Ramos (cell line): ENCODE data around the gene GPR31.

ENCODE experiments used
- in situ Hi-C: fragments of 300-500 bp; cut with MboI; formaldehyde crosslinking; loops from one replicate; pipeline ENCODE4 v1.14.3; 2022; ENCODE audit warnings: low sequenced_read_pairs; ENCODE audit not compliant: unreplicated experiment

GPR31 gene

DNA sequence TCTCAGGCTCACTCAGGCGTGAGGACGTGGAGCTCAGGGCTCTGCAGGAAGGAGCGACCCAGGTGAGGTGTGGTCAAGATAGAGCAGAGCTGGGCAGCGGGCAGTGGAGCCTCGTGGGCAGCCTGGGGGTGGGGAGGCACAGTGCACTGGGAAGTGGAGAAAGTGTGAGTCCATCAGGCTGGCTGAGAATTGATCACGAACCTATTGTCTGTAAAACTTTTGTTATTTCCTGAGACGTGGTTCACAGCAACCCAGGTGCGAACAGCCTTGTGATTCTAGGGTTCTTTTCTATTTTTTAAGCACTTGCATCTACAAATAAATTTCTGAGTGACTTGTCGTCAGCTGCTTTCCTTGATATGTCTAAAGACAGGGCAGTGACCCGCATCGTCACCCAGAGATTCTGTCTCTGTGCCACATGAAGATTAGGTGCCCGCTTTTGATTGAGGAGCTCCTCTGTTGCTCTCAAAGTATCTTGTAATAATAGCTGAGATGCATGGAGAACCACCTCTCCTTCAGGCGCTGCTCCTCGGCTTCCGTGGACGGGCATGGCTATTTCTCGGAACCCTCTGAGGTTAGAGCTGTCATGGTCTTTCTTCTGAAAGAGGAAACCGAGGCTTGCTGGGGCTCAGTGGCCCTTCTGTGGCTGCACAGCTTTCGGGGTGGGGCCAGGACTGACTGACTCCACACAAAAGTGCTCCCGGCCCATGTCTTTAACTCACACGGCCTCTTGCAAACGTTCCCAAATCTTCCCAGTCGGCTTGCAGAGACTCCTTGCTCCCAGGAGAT, 35.5 kb downstream of the GPR31 start:
- in situ Hi-C loops: no loop called here

DNA sequence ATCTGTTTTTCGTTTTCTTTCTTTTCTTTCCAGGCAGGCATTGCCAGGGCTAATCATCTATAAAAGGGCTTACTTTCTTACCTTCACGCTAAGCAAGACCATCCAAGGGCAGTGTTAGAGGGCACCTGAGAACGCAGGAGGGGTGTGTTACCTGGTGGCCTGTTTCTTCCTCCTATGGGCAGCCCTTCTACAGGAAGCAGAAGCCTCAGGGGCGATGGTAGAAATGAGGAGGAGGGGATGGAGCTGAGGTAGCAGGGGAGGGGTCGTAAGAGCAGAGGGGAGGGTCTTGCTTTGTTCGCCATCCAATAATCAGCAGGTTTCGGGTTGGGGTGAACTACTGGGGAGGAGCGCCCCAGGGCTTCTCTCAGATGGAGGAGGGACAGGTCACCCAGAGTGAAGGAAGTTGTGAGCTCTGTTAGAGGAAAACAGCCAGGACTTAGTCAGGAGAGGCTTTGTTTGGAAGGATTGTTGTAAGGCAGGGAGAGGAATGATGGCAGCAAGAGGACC, 36.4 kb downstream of the GPR31 start:
- in situ Hi-C loops: no loop called here

DNA sequence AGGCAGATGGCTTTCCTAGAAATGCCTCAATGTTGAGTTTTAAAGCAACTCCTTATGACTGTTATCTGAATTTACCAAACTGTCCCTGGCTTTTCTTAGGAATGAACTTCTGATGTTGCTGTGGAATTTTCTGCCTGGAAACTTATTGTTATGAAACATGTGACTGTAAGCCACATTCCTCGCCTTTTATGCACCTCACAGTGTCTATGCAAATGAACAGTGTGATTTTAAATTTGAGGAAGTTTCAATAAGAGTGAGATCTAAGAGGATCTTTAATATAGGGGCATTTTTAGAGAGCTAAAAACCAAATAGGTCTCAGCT, 37.2 kb downstream of the GPR31 start:
- in situ Hi-C loops: no loop called here

DNA sequence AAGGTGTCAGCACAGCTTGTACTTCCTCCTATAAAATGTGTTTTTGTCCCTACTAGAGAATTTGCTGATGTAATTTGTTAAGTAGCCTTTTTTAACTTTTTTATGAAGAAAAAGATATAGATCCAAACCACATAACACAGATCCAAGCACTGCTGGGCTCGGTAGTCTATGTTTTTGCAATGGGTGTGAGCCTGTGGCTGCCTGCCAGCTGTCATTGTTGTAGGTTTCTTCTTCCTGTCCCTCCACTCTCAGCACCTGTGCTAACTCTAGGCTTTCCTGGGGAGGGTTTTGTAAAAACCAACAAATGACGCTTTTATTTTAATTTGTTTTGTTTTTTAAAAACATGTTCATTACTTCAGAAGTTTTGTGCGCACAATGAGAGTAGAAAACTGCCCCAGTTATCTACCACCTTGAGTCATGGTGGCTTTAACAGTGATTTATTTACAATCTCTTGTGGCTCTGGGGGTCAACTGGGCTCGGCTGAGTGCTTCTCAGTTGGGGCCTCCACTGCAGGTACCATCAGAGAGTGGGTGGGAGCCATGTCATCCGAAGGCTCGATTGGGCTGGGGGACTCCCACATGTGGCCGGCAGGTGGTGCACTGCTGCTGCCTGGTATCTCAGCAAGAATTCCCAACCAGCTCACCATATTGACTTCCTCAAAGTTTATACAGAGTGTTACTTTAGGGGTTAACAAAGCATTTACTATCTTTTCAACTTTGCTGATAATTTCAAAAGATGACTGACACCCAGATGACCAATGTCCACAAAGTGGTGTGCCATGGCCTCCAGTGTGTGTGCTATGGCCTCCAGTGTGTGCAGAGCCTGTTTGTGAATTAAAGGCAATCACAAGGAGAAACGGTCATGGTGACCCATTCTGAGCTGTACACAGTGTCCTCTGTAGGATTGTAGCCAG, 37.9 kb downstream of the GPR31 start:
- in situ Hi-C loops: no loop called here

DNA sequence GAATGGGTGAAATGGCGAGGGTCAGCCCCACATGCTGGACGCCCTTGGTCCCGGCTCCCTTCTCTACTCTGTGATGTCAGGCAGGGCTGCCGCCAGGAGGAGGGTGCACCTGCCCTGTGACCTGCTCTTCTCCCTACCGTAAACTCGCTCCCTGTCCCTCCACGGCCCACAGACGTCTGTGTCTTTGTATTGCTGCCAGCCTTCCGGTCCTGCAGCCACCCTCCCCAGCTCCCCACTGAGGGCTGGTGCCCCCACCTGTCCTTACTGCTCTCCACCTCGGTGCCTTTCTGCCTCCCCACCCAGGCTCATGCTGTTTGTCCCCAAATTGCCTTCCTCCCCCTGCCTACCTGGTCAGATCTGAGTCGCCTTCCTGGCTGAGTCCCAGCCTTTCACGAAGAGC, 38.9 kb downstream of the GPR31 start:
- in situ Hi-C loops: no loop called here

DNA sequence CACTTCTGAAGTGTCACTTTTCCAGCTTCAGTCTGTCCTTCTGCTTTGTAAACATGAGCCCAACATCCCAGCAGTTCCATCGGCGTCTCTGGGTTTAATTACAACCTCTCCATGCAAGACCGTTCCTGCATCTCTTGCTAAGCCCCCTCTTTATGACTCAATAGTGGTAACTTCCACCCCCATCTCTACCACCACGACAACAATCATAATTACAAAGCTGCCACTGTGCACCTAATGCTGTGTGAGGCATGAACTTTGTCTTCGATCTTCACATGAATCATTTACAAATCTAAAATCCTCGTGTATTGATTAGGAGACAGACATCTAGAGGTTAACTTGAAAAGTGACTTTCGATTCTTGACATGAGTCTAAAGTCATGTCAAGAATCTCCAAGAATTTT, 39.8 kb downstream of the GPR31 start:
- in situ Hi-C loops: no loop called here

DNA sequence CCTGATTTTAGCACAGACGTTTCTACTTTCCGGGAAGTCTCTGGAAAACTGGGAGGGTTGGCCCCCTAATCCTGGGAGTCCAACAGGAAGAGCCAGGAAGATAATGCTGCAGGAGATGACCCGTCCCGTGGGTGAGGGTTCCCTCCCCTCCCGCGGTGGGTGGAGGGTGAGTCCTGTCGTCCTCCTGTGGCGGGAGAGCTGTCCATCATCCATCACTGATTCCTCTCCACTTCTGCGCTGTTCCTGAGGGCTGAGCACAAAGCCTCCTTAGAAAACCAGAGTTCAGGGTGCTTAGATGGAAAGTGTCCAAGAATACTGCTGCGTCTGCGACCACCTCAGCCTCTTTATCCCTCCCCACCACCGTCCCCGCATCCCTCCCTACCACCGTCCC, 40.9 kb downstream of the GPR31 start:
- in situ Hi-C loops: no loop called here

DNA sequence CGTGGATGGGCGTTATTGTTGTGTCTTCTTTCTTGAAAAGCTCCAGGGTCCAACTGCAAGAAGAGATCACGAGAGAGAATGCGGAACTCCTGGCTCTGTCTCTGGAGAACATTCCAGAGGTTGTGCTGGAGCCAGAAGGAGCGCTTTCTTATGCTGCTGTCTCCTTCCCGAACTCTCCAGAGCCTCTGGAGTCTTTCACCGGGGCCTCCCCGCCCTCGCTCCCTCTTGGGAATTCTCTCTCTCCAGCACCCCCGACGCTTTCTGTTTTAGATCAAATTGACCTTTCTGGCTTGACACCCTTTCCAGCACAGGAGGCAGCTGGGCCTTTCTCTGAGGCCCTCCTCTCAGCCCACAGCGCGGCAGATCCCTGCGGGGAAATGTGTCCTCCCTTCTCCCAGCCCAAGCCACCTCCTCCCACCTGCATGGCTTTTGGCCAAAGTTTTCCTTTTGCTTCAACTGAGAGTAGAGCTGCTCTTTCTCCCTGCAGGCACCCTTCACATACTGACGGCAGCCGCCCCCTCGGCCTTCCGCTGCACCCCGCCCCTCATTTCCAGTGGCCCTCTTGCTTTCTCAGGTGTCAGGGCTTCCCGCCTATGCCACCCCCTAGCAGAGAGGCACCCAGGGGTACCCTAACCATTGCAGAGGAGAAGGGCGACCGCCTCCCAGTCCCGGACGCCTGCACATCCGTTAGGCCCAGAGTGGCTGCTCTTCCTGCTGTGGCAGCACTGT, 41.5 kb downstream of the GPR31 start:
- in situ Hi-C loops: no loop called here

DNA sequence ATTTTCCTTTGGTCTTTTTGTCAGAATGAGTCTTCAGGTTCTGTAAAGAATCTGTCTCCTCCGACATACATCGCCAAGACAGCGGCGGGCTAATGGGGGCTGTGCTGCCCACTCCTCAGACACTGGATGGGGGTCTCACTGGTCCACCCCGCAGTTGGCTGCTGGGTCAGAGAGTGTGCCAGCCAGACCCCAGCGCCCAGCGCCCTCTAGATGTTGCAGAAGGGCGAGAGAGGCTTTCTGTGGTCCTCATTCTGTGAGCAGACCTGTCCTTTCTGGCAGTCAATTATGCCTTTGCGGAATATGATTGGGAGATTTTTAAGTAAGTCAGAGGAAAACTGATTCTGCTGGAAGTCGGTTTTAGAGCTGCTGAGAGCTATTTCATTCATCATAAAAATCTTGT, 42.7 kb downstream of the GPR31 start:
- in situ Hi-C loops: no loop called here

DNA sequence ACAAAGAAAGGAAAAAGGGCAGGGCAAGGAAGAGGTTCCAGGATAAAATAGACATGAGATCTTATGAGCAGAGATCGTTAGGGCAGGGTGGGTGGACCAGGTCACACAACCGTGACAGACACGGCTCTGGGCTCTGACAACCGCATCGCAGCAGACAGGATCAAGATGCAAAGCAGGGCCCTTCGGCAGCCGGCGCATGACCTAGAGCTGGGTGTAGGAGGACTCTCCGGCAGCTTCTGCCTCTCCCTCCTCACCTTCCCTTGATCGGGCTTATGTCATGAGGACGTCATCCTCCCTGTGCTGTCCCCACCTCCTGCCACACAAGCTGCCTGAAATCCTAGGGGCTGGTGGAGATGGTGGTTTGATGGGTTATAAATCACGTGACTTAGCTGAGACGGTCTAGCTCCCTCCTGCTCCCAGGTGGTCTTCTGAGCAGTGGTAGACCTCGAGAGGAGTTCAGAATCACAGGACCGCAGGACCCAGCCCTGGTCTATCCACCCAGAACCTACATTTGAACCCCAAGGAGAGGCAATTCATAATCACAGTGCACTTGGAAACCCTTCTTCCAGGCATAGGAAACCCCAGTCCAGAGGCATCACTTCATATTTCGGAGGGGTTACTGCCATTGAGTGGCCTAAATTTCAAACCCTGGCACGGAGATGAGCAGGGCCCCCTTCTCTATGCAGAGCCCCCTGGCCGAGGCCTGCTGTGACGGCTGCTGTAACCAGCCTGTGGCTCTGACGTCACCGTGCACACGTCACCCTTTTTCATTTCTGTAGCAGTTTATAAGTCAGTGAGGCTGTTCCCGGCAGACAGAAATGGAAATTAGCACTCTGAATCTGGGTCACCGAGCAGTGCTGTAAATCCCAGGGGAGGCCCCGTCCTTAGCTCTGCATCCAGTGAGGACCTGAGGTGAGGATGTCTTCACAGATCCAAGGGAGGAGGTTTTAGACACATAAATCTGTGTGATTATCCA, 43.6 kb downstream of the GPR31 start:
- in situ Hi-C loops: no loop called here

DNA sequence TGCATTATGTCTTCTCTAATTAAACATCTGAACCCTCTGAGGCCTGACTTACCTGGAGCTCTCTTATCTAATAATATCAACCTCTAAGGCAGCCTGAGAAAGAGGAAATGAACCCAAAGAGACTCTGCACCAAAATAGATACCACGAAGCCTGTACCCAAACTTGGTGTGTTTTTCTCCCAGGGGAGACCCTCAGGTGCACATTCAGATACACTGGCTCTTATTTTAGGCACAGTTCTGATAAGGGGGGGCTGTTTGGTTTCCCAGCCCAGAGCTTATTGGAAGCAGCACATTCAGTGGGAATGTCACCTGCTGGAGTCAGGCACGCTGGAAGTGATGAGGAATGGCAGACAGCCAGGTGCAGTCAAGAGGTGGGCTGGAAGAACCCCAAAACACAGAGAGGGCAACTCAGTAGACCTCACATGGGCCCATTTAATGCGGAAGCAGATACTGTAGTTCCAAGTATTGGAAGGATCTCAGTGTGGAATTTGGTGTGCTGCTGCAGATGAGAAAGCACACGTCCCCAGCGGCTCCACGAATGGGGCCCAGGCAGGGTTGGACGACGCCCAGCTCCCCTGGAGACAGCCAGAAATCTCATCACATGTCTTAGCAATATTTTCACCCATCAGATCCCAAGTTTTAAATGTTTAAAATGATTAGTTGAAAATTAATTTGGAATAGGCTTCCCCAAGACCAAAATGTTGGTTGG, 44.6 kb downstream of the GPR31 start:
- in situ Hi-C loops: no loop called here

DNA sequence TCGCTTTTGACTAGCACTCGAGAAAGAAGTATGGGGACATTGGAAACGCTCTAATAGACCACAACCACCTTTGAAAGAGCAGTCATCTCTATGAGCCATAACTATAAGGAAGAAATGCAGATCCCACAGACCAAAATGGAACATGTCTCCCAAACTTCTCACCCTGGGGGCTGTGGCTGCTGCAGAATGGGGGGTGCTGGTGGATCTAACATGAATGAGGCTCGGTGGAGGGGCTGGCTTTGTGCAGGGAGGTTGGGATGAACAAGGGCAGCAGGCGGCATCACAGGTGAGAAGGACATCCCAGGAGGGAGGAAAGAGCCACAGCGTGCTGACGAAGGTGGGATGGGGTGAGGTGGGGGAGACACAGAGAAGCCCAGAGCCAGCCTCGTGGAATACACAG, 45.4 kb downstream of the GPR31 start:
- in situ Hi-C loops: no loop called here

DNA sequence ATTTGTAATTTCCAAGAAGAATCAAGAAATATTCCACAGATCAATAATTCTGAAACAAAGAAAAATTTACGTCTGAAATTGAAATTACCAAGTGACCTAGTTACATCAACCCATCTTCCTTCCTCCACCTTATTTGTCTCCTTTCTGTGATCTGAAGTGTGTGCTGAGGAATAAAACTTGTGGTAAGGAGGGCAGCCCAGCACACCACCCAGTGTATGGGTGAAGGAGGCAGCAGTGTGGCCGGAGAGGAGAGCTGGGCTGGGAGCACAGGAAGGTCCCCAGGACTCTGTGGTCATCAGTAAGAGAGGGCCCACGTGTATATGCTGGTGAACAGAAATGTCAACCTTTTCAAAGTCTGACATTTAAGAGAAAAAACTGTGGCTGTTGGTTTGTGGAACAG, 46.2 kb downstream of the GPR31 start:
- in situ Hi-C loops: no loop called here

DNA sequence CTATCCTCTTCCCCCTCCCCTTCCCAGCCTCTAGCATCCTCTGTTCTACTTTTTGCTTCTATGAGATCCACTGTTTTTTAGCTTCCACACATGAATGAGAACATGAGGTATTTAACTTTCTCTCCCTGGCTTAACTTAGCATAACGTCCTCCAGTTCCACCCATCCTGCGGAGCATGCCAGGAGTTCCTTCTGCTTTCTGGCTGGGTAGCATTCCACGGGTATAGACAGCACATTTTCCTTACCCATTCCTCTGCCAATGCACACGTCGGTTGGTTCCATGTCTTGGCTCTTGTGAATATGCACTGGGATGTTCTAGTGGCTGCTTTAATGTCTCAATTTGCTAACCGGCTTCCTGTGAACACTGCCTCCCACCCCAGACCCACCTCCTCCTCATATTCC, 48.1 kb downstream of the GPR31 start:
- in situ Hi-C loops: no loop called here

DNA sequence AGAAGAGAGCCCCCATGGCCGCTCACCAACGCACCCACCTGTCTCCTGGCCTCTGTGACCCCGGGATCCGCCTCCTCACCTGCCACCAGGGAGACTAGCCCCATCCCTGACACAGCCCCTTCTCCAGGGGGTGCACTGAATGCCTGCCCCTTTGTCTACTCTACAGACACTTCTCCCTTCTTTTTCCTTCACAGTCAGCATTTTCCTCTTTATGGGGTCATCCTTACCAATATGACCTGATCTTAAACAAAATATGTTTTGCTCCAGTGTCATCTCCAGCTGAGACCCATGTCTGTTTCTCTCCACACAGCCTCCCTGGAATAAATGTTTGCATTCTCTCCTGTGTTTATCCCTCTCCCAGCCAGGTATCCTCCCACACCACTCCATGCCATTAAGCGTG, 49.5 kb downstream of the GPR31 start:
- in situ Hi-C loops: no loop called here

DNA sequence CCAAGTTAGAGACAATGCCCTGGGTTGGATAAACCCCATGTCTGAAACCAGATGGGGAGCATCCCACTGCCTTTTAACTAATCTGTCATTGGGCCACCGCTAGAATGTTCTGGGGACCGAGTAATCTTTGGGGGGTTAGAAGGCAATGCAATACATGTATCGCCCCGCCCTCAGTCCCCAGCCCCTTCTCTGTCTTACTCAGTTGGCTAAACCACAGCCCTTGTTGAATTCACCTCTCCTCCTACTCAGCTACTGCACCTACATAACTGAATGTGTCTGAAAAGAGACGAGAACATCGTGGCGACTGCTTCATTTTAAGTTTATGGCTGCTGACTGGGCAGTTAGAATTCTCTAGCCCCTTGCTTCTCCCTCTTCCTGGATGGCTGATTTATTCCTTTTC, 50.0 kb downstream of the GPR31 start:
- in situ Hi-C loops: no loop called here

DNA sequence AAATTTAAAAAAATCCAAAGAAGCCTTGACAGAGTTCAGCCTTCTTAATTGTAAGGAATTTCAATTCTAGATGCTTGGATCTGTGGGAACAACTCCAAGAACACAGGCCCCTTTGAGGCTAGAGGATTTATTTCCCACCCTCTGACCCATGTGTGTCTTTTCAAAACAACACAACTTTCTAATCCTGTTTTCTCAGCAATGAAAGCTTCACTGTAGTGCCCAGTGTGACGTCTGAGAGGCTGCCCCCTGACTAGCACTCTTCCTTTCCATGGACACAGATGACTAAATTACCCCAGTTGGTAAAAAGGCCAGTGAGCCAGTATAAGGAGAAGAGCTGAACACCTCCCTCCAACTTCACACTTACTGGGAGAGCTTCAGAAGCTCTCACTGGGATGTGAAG, 51.4 kb downstream of the GPR31 start:
- in situ Hi-C loops: no loop called here
